ENCODE measurements around the gene CCDC63. TPM values are rescaled to one million over a fixed set of nuclear protein-coding genes. Genes with fewer than 3 reads are reported as not detected.

CCDC63 gene
- total RNA-seq, 2 experiments from 2014 or later: not detected

DNA sequence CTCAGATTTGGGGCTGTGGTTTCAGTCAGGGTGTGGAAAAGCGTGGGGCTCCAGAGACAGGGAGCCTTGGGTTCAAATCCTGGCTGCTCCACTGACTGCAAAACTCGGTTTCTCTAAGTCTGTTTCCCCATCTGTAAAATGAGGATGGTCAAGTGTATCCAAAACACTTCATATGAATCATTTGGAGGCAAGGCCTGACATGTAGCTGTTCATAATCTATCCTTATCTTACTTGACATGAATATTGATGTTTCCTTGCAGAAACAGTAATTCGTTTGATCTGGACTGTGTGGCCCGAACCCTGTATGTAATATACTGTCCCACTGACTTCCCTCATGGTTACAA, 1.5 kb upstream of the CCDC63 start:
- H3K9me3 Mint-ChIP-seq: no peaks in the 10 kb centered on the region
- intact Hi-C loops (cut with DNase I, micrococcal nuclease): no loop called here
- H3K36me3 Mint-ChIP-seq (ENCODE audit: low read depth): no peaks in the 10 kb centered on the region
- H3K27ac ChIP-seq (ENCODE audit: low read depth in 1 of 2, low read length in 2 of 2): no peak overlapping the region
- DNase-seq: no peak
- peaks cover 48% of the 10 kb centered on the region for H3K27me3 Mint-ChIP-seq
- H3K36me3 ChIP-seq (ENCODE audit: insufficient read depth, low read length): no peaks in the 10 kb centered on the region
- peak overlapping the region; percentile 38 for H3K4me3 Mint-ChIP-seq
- no peak for ATAC-seq (ENCODE audit: poor library complexity)
- TF ChIP-seq, protein P1, sequence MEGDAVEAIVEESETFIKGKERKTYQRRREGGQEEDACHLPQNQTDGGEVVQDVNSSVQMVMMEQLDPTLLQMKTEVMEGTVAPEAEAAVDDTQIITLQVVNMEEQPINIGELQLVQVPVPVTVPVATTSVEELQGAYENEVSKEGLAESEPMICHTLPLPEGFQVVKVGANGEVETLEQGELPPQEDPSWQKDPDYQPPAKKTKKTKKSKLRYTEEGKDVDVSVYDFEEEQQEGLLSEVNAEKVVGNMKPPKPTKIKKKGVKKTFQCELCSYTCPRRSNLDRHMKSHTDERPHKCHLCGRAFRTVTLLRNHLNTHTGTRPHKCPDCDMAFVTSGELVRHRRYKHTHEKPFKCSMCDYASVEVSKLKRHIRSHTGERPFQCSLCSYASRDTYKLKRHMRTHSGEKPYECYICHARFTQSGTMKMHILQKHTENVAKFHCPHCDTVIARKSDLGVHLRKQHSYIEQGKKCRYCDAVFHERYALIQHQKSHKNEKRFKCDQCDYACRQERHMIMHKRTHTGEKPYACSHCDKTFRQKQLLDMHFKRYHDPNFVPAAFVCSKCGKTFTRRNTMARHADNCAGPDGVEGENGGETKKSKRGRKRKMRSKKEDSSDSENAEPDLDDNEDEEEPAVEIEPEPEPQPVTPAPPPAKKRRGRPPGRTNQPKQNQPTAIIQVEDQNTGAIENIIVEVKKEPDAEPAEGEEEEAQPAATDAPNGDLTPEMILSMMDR (IDR thresholded peaks at IDR 0.05): no peak
- peaks cover 4% of the 10 kb centered on the region for H3K4me1 Mint-ChIP-seq (ENCODE audit: low read depth)
- peaks cover 0 to 4% of the 10 kb centered on the region in 2 experiments for H3K9me3 ChIP-seq (ENCODE audit: control insufficient read depth in 1 of 2, insufficient read depth in 1 of 2, low read length in 2 of 2)
- POLR2A ChIA-PET: no interaction called here
- CTCF ChIA-PET: no interaction called here
- H3K27me3 ChIP-seq (ENCODE audit: control insufficient read depth in 1 of 2, insufficient read depth in 2 of 2, low read length in 2 of 2): peaks cover 0 to 14% of the 10 kb centered on the region in 2 experiments
- no peak overlapping the region for H3K4me3 ChIP-seq (ENCODE audit: low read length)
- H3K4me1 ChIP-seq (ENCODE audit: insufficient read depth, low read length): peaks cover 10% of the 10 kb centered on the region
- H3K27ac Mint-ChIP-seq: no peak overlapping the region

DNA sequence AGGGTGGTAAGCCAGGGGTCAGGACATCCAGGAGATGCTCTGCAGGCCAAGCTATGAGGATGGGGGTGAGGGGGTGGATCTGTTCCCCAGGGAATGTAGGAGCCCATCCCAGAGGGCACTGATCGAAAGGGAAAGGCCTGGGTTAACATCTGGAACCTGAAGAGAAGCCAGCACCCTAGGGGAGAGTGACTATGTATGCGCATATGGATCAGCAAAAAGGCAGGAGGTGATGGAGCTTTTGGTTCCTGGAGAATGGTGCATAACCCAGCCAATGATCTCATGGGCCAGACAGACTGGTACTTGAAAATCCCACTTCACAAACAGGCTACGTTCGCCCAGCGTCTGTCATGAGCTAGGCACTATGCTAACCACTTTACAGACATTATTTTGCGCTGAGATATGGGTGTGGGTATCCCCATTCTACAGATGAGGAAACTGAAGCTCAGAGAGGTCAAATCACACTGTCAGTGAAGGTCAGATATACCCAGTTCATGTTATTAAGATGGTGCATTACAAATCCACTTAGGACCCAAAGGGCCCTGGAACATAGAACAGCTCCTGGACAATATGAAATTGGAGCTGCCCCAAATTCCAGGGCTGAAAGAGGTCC, 1.6 kb downstream of the CCDC63 start:
- Mint-ChIP-seq H3K9me3 (no peaks in the 10 kb centered on the region), H3K36me3 (ENCODE audit: low read depth) (no peaks in the 10 kb centered on the region), H3K27me3 (peaks cover 64% of the 10 kb centered on the region), H3K4me3 (no peak overlapping the region), H3K27ac (no peak overlapping the region), H3K4me1 (ENCODE audit: low read depth) (peaks cover 4% of the 10 kb centered on the region)
- intact Hi-C loops (cut with DNase I, micrococcal nuclease): no loop called here
- no peak for ATAC-seq (ENCODE audit: poor library complexity)
- no peak for DNase-seq
- TF ChIP-seq, protein P1 (IDR thresholded peaks at IDR 0.05): no peak
- H3K4me1 ChIP-seq (ENCODE audit: insufficient read depth, low read length): peaks cover 10% of the 10 kb centered on the region
- no peaks in the 10 kb centered on the region for H3K36me3 ChIP-seq (ENCODE audit: insufficient read depth, low read length)
- no peak overlapping the region for H3K27ac ChIP-seq (ENCODE audit: low read depth in 1 of 2, low read length in 2 of 2)
- peaks cover 0 to 14% of the 10 kb centered on the region in 2 experiments for H3K27me3 ChIP-seq (ENCODE audit: control insufficient read depth in 1 of 2, insufficient read depth in 2 of 2, low read length in 2 of 2)
- ChIA-PET POLR2A (no interaction called here), CTCF (no interaction called here)
- peaks cover 0 to 4% of the 10 kb centered on the region in 2 experiments for H3K9me3 ChIP-seq (ENCODE audit: control insufficient read depth in 1 of 2, insufficient read depth in 1 of 2, low read length in 2 of 2)
- no peak overlapping the region for H3K4me3 ChIP-seq (ENCODE audit: low read length)

DNA sequence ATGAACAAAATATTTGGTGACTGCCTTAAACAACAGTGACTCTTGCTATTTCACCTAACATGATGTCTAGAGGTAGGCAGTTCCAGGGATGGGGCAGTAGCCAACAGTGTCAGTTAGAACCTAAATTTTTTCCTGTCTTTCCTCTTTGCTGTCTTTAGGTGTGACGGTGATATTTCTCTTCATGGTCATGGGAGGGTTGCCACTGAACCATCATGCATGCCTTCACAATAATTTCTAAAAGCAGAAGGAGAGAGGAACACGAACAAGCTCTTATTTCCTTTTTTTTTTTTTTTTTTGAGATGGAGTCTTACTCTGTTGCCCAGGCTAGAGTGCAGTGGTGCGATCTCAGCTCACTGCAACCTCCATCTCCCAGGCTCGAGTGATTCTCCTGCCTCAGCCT, 2.4 kb downstream of the CCDC63 start:
- TF ChIP-seq, protein P1 (IDR thresholded peaks at IDR 0.05): no peak
- ChIA-PET POLR2A (no interaction called here), CTCF (no interaction called here)
- H3K4me1 ChIP-seq (ENCODE audit: insufficient read depth, low read length): peaks cover 10% of the 10 kb centered on the region
- H3K27me3 Mint-ChIP-seq: peaks cover 60% of the 10 kb centered on the region
- H3K4me1 Mint-ChIP-seq (ENCODE audit: low read depth): peaks cover 4% of the 10 kb centered on the region
- no peaks in the 10 kb centered on the region for H3K36me3 ChIP-seq (ENCODE audit: insufficient read depth, low read length)
- no peak overlapping the region for H3K27ac ChIP-seq (ENCODE audit: low read depth in 1 of 2, low read length in 2 of 2)
- no peaks in the 10 kb centered on the region for H3K36me3 Mint-ChIP-seq (ENCODE audit: low read depth)
- H3K9me3 Mint-ChIP-seq: no peaks in the 10 kb centered on the region
- no peak overlapping the region for H3K27ac Mint-ChIP-seq
- no peak overlapping the region for H3K4me3 ChIP-seq (ENCODE audit: low read length)
- intact Hi-C loops (cut with DNase I, micrococcal nuclease): no loop called here
- H3K4me3 Mint-ChIP-seq: no peak overlapping the region
- ATAC-seq (ENCODE audit: poor library complexity) (no peak), DNase-seq (no peak)
- H3K27me3 ChIP-seq (ENCODE audit: control insufficient read depth in 1 of 2, insufficient read depth in 2 of 2, low read length in 2 of 2): peaks cover 0 to 14% of the 10 kb centered on the region in 2 experiments
- H3K9me3 ChIP-seq (ENCODE audit: control insufficient read depth in 1 of 2, insufficient read depth in 1 of 2, low read length in 2 of 2): peaks cover 0 to 4% of the 10 kb centered on the region in 2 experiments

Data from CD4-positive, alpha-beta T cell (primary cell).